Measurements from ENCODE around the gene LRRC23. TPM values are rescaled to one million over a fixed set of nuclear protein-coding genes. Genes with fewer than 3 reads are reported as not detected.

The LRRC23 gene
- total RNA-seq = 16.6 TPM
- 19.7 TPM for polyA plus RNA-seq (ENCODE audit: insufficient read depth, low read depth, low replicate concordance)
- long read RNA-seq, donor 1, partial matches to known transcripts = 247 of 262 reads
- long read RNA-seq, donor 1, other reads (novel, unspliced or antisense) = 14 of 262 reads
- long read RNA-seq, donor 2, partial matches to known transcripts = 0 of 5 reads
- long read RNA-seq, donor 2, other reads (novel, unspliced or antisense) = 0 of 5 reads
- long read RNA-seq, donor 3, partial matches to known transcripts = 0 of 1 reads
- long read RNA-seq, donor 3, other reads (novel, unspliced or antisense) = 0 of 1 reads
- long read RNA-seq, donor 4 = 0 reads
- long read RNA-seq, donor 5 = 0 reads
- long read RNA-seq, donor 6, partial matches to known transcripts = 0 of 3 reads
- long read RNA-seq, donor 6, other reads (novel, unspliced or antisense) = 0 of 3 reads
- long read RNA-seq, donor 7, partial matches to known transcripts = 2 of 15 reads
- long read RNA-seq, donor 7, other reads (novel, unspliced or antisense) = 7 of 15 reads
- long read RNA-seq, donor 8, partial matches to known transcripts = 0 of 1 reads
- long read RNA-seq, donor 8, other reads (novel, unspliced or antisense) = 0 of 1 reads
- long read RNA-seq, donor 9, partial matches to known transcripts = 0 of 1 reads
- long read RNA-seq, donor 9, other reads (novel, unspliced or antisense) = 0 of 1 reads
- long read RNA-seq, donor 10, partial matches to known transcripts = 0 of 2 reads
- long read RNA-seq, donor 10, other reads (novel, unspliced or antisense) = 0 of 2 reads

GRCh38 chr12:6904280-6905276 is at the start of gene LRRC23:
Gene LRRC23 (plus strand): TSS chr12:6904822. CDS start chr12:6905634, 812 bp downstream.
- DNase-seq (peak; percentile 97 to 99 (median 98)), FAIRE-seq (peak; percentile 81)
- H3K27ac ChIP-seq (ENCODE audit: low read depth in 2 of 2, low read length in 2 of 2) = peak within 1 kb of the TSS; percentile 66 to 77
- H3K4me1 ChIP-seq (ENCODE audit: control insufficient read depth in 2 of 3, insufficient read depth in 2 of 3, low read depth in 1 of 3, low read length in 3 of 3) = peaks cover 0 to 11% (median 3%) of the 10 kb centered on the region in 3 donors
- no peaks in the 10 kb centered on the region for H3K9me3 ChIP-seq (ENCODE audit: control insufficient read depth in 2 of 3, insufficient read depth in 1 of 3, low read length in 3 of 3)
- H3K27me3 ChIP-seq (ENCODE audit: control insufficient read depth, insufficient read depth, low read length) = no peaks in the 10 kb centered on the region
- H3K4me3 ChIP-seq (ENCODE audit: low read length in 3 of 3) = peak within 1 kb of the TSS; percentile 89 to 96 (median 92)
- intact Hi-C loops (cut with DNase I) = no loop called here
- peak within 1 kb of the TSS; percentile 88 to 94 (median 92) for H3K9ac ChIP-seq (ENCODE audit: low read length in 3 of 3)
- peaks cover 0 to 4% (median 0%) of the 10 kb centered on the region in 3 donors for H3K36me3 ChIP-seq (ENCODE audit: control insufficient read depth in 2 of 3, insufficient read depth in 3 of 3, low read length in 3 of 3)
- peak; percentile 6 for TF ChIP-seq CTCF (IDR thresholded peaks at IDR 0.05; ENCODE audit: borderline replicate concordance, extremely low read depth, insufficient read depth)

GRCh38 chr12:6855322-6855721 is 49.3 kb upstream of the LRRC23 start:
- no peak for TF ChIP-seq CTCF (IDR thresholded peaks at IDR 0.05; ENCODE audit: borderline replicate concordance, extremely low read depth, insufficient read depth)
- Histone ChIP-seq H3K36me3 (ENCODE audit: control insufficient read depth in 2 of 3, insufficient read depth in 3 of 3, low read length in 3 of 3) (peaks cover 9 to 40% (median 28%) of the 10 kb centered on the region in 3 donors), H3K4me3 (ENCODE audit: low read length in 3 of 3) (no peak overlapping the region), H3K9ac (ENCODE audit: low read length in 3 of 3) (no peak overlapping the region), H3K9me3 (ENCODE audit: control insufficient read depth in 2 of 3, insufficient read depth in 1 of 3, low read length in 3 of 3) (no peaks in the 10 kb centered on the region), H3K27ac (ENCODE audit: low read depth in 2 of 2, low read length in 2 of 2) (no peak overlapping the region), H3K4me1 (ENCODE audit: control insufficient read depth in 2 of 3, insufficient read depth in 2 of 3, low read depth in 1 of 3, low read length in 3 of 3) (peaks cover 0 to 11% (median 6%) of the 10 kb centered on the region in 3 donors), H3K27me3 (ENCODE audit: control insufficient read depth, insufficient read depth, low read length) (no peaks in the 10 kb centered on the region)
- intact Hi-C loops (cut with DNase I) = no loop called here
- DNase-seq = peak in 1 of 5 donors; percentile 47
- no peak for FAIRE-seq

GRCh38 chr12:6858799-6859198 is 45.8 kb upstream of the LRRC23 start:
- H3K27me3 ChIP-seq (ENCODE audit: control insufficient read depth, insufficient read depth, low read length) = no peaks in the 10 kb centered on the region
- no peak overlapping the region for H3K9ac ChIP-seq (ENCODE audit: low read length in 3 of 3)
- no peak overlapping the region for H3K27ac ChIP-seq (ENCODE audit: low read depth in 2 of 2, low read length in 2 of 2)
- TF ChIP-seq CTCF (IDR thresholded peaks at IDR 0.05; ENCODE audit: borderline replicate concordance, extremely low read depth, insufficient read depth) = no peak
- no peaks in the 10 kb centered on the region for H3K4me1 ChIP-seq (ENCODE audit: control insufficient read depth in 2 of 3, insufficient read depth in 2 of 3, low read depth in 1 of 3, low read length in 3 of 3)
- no peaks in the 10 kb centered on the region for H3K9me3 ChIP-seq (ENCODE audit: control insufficient read depth in 2 of 3, insufficient read depth in 1 of 3, low read length in 3 of 3)
- peaks cover 12 to 71% (median 49%) of the 10 kb centered on the region in 3 donors for H3K36me3 ChIP-seq (ENCODE audit: control insufficient read depth in 2 of 3, insufficient read depth in 3 of 3, low read length in 3 of 3)
- intact Hi-C loops (cut with DNase I) = no loop called here
- FAIRE-seq (no peak), DNase-seq (peak in 1 of 5 donors; percentile 12)
- H3K4me3 ChIP-seq (ENCODE audit: low read length in 3 of 3) = no peak overlapping the region
